BE2C (cell line): ENCODE data around the gene ERN2.

Experiments
- DNase-seq: peaks from one replicate; pipeline ENCODE4 v3.0.0-alpha.2; 2020
- H3K27me3 ChIP-seq: fragments of 250-450 bp; sonication (Bioruptor Pico); 2 replicates; pipeline ENCODE4 v1.5.1; 2020; ENCODE audit warnings: mild to moderate bottlenecking
- H3K36me3 ChIP-seq: fragments of 250-450 bp; sonication (Bioruptor Pico); 2 replicates; pipeline ENCODE4 v1.5.1; 2020; ENCODE audit warnings: mild to moderate bottlenecking
- H3K4me1 ChIP-seq: fragments of 250-450 bp; sonication (Bioruptor Pico); 2 replicates; pipeline ENCODE4 v1.5.1; 2020
- H3K4me3 ChIP-seq: 2 replicates; pipeline ENCODE4 v1.5.1; 2011; ENCODE audit warnings: low read depth, low read length
- H3K9me3 ChIP-seq: fragments of 250-450 bp; sonication (Bioruptor Pico); 2 replicates; pipeline ENCODE4 v1.5.1; 2020
- TF ChIP-seq, protein P1 (sequence below): IDR thresholded peaks from 2 replicates; pipeline ENCODE4 v1.5.1; 2012; ENCODE audit warnings: mild to moderate bottlenecking, low read depth, low read length

ERN2 gene

DNA sequence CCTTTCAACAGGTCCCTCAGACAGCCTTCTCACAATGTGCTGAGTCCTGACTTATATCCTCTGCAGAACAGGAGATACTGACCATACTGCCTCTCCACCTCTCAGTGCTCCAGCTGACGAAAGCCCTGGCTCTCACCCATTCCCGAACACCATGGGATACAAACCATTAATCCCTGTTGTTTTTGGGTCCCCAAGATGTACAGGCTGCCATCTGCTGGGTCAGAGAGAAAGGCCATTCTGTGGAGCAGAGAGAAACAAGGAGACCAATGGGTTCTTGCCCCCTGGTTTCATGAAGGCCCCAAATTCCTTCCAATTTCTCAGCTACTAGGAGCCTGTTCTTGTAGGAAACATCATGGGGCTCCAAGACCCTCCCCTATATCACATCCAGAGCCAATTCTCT, 3.0 kb downstream of the ERN2 start:
- no peak for DNase-seq
- no peaks in the 10 kb centered on the region for H3K9me3 ChIP-seq
- H3K4me3 ChIP-seq = no peak overlapping the region
- peaks cover 5% of the 10 kb centered on the region; the same call in 1 of the 2 replicates for H3K27me3 ChIP-seq
- H3K36me3 ChIP-seq = no peaks in the 10 kb centered on the region
- TF ChIP-seq, protein P1, sequence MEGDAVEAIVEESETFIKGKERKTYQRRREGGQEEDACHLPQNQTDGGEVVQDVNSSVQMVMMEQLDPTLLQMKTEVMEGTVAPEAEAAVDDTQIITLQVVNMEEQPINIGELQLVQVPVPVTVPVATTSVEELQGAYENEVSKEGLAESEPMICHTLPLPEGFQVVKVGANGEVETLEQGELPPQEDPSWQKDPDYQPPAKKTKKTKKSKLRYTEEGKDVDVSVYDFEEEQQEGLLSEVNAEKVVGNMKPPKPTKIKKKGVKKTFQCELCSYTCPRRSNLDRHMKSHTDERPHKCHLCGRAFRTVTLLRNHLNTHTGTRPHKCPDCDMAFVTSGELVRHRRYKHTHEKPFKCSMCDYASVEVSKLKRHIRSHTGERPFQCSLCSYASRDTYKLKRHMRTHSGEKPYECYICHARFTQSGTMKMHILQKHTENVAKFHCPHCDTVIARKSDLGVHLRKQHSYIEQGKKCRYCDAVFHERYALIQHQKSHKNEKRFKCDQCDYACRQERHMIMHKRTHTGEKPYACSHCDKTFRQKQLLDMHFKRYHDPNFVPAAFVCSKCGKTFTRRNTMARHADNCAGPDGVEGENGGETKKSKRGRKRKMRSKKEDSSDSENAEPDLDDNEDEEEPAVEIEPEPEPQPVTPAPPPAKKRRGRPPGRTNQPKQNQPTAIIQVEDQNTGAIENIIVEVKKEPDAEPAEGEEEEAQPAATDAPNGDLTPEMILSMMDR = no peak
- no peaks in the 10 kb centered on the region for H3K4me1 ChIP-seq

DNA sequence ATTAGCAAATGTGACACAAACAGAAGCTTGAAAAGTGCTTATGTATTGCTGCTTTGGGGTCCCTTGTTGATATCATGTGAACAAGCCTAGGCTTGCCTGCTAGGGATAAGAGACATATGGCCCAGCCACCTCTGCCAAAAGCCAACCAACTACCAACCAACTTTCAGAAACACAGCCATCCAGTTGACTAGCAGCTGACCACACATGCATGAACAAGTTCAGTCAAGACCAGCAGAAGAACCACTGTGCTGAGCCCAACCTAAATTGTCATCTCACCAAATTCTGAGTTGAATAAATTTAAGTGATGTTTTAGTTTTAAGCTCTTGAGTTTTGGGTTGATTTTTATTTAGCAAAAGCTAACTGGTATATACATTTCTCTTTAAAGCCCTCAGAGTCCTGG, 3.5 kb downstream of the ERN2 start:
- TF ChIP-seq, protein P1 = no peak

DNA sequence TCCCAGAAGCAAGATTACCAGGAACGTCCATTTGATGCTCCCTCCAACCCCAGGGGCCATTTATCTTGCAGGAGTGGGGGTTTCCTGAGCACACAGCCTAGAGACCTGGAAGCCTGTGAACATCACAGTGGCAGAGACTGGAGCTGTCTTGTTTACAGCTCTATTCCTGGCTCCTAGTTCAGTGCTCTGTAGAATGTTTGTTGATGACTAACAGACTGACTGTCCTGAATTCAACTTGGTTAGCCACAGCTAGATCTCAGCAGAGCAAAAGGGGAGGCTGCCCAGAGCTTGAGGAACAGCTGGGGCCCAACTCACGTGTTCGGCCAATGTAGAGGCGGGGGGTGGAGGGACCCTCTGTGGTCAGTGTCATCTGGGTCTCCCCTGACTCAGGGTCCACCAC, 6.6 kb downstream of the ERN2 start:
- H3K27me3 ChIP-seq = no peaks in the 10 kb centered on the region
- no peaks in the 10 kb centered on the region for H3K36me3 ChIP-seq
- TF ChIP-seq, protein P1 = no peak
- no peak for DNase-seq
- no peaks in the 10 kb centered on the region for H3K4me1 ChIP-seq
- no peak overlapping the region for H3K4me3 ChIP-seq
- H3K9me3 ChIP-seq = no peaks in the 10 kb centered on the region

More for the DNA sequence above, 3.5 kb downstream of the ERN2 start:
- H3K4me3 ChIP-seq = no peak overlapping the region
- peaks cover 5% of the 10 kb centered on the region; the same call in 1 of the 2 replicates for H3K27me3 ChIP-seq
- DNase-seq = no peak
- H3K4me1 ChIP-seq = no peaks in the 10 kb centered on the region
- no peaks in the 10 kb centered on the region for H3K36me3 ChIP-seq
- H3K9me3 ChIP-seq = no peaks in the 10 kb centered on the region

DNA sequence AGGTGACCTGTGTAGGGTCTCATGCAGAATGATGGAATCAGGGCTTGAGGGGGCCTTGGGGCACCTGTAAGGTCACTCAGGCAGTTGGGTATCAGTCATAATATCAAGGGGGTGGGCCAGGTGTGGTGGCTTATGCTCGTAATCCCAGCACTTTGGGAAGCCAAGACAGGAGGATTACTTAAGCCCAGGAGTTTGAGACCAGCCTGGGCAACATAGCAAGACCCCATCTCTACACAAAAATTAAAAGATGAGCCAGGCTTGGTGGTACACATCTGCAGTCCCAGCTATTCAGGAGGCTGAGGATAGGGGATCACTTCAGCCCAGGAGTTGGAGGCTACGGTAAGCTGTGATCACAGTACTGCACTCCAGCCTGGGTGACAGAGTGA, 7.5 kb downstream of the ERN2 start:
- no peaks in the 10 kb centered on the region for H3K36me3 ChIP-seq
- TF ChIP-seq, protein P1 = no peak
- H3K4me1 ChIP-seq = no peaks in the 10 kb centered on the region
- H3K27me3 ChIP-seq = no peaks in the 10 kb centered on the region
- H3K4me3 ChIP-seq = no peak overlapping the region
- H3K9me3 ChIP-seq = no peaks in the 10 kb centered on the region
- no peak for DNase-seq

DNA sequence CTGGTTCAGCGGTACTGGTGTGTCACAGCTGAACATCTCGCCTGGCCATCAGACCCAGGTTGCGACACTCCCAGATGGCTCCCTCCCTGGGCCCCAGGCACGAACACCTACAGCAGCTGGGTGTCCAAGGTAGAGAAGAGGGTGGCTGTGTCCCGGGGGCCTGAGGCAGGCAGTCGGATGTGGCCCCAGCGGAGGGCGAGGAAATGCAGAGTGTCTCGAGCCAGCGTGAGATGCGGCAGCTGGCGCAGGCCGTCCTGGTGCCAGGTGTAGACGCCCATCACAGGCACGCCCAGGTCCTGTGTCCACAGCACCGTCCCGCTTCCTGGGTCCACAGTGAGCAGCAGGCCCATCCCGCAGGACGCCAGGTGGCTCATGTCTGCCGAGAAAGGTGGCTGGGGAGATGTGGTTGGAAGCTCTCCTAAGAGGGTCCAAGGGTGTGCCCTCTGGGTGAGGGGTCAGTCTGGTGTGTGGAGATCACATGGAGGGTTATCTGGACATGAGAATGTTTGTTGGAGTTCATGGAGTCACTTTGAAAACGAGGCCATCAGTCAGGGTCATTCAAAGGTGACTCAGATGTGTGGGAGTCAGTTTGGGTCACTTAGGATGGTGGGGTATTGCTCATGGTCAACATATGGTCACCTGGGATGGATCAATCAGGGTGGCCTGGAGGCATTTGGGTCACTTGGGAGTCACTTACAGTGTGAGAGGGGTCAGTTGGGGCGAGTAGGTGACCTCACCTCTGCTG, 8.1 kb downstream of the ERN2 start:
- H3K27me3 ChIP-seq = no peaks in the 10 kb centered on the region
- H3K4me3 ChIP-seq = no peak overlapping the region
- H3K4me1 ChIP-seq = no peaks in the 10 kb centered on the region
- no peaks in the 10 kb centered on the region for H3K36me3 ChIP-seq
- no peaks in the 10 kb centered on the region for H3K9me3 ChIP-seq
- no peak for DNase-seq
- TF ChIP-seq, protein P1 = no peak

DNA sequence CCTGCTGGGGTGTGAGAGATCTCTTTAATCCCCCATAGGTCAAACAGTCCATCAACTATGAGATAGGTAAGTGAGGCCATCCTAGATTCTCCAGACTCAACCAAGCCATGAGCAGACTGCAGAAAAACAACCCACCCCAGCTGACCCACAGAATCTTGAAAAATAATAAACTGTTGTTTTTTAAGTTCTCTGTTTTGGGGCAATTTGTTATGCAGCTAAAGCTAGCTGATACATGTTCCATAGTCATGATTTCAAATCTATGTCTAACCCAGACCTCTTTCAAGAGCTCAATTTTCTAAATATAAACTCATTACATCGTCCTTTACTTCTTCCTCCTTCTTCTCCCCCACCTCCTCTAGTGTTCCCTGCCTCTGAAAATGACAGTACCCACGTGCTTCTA, 10.1 kb downstream of the ERN2 start:
- Histone ChIP-seq H3K9me3 (no peaks in the 10 kb centered on the region), H3K36me3 (no peaks in the 10 kb centered on the region), H3K27me3 (no peaks in the 10 kb centered on the region), H3K4me1 (no peaks in the 10 kb centered on the region), H3K4me3 (no peak overlapping the region)
- TF ChIP-seq, protein P1 = no peak
- DNase-seq = no peak
